ENCODE results near the gene POMP. TPM values are rescaled to one million over a fixed set of nuclear protein-coding genes. Genes with fewer than 3 reads are reported as not detected.
"Not testable (repeated sequence)": the region's sequence is repeated elsewhere in the genome, so short reads cannot be mapped to it uniquely, and the experiment has no call there.

The POMP gene
- total and polyA plus RNA-seq, 4 donors, result 32.2 to 132 (median 41.1) TPM

DNA sequence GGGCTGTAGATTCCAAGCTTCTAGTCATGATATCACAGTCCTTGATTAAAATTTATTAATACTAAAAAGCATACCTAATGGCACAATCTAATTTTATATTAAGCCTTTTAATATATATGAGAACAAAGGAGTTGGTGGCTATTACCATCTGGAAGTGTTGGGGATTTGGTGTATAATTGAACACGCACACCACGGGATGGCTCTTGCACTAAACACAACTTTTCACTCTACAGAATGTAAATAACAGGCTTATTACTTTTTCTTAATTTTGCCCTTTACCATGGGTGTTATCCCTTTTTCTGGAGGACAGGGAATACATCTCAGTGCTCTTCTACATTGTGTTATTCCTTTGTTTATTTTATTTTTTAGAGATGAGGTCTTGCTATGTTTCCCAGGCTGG is 21.6 kb downstream of the POMP start:
- no peak overlapping the region for H3K27ac ChIP-seq (ENCODE audit: low read depth in 1 of 2, low read length in 2 of 2)
- H3K4me3 ChIP-seq (ENCODE audit: low read depth in 1 of 3, low read length in 3 of 3), result no peak overlapping the region
- no peaks in the 10 kb centered on the region for H3K4me1 ChIP-seq (ENCODE audit: control insufficient read depth in 4 of 4, insufficient read depth in 4 of 4, low read length in 3 of 4)
- no peak for DNase-seq (ENCODE audit: low spot score)
- H3K27me3 ChIP-seq (ENCODE audit: control insufficient read depth in 4 of 4, insufficient read depth in 4 of 4, low read length in 3 of 4), result no peaks in the 10 kb centered on the region
- no peaks in the 10 kb centered on the region for H3K9me3 ChIP-seq (ENCODE audit: control insufficient read depth in 4 of 4, low read length in 3 of 4)
- TF ChIP-seq JUND (IDR thresholded peaks at IDR 0.05) (no peak), RAD21 (IDR thresholded peaks at IDR 0.05) (no peak), ATF3 (IDR thresholded peaks at IDR 0.05) (no peak)
- TF ChIP-seq, protein P1, sequence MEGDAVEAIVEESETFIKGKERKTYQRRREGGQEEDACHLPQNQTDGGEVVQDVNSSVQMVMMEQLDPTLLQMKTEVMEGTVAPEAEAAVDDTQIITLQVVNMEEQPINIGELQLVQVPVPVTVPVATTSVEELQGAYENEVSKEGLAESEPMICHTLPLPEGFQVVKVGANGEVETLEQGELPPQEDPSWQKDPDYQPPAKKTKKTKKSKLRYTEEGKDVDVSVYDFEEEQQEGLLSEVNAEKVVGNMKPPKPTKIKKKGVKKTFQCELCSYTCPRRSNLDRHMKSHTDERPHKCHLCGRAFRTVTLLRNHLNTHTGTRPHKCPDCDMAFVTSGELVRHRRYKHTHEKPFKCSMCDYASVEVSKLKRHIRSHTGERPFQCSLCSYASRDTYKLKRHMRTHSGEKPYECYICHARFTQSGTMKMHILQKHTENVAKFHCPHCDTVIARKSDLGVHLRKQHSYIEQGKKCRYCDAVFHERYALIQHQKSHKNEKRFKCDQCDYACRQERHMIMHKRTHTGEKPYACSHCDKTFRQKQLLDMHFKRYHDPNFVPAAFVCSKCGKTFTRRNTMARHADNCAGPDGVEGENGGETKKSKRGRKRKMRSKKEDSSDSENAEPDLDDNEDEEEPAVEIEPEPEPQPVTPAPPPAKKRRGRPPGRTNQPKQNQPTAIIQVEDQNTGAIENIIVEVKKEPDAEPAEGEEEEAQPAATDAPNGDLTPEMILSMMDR (IDR thresholded peaks at IDR 0.05; ENCODE audit: low read depth, low read length, missing input control), result no peak
- peaks cover 3 to 34% (median 21%) of the 10 kb centered on the region in 4 donors for H3K36me3 ChIP-seq (ENCODE audit: control insufficient read depth in 4 of 4, insufficient read depth in 3 of 4, low read depth in 1 of 4, low read length in 3 of 4)
- WGBS, result 94% methylated on average over 2 of the region's 2 CpGs
- H3K9ac ChIP-seq (ENCODE audit: low read depth in 1 of 2, low read length in 2 of 2), result no peak overlapping the region

- not testable (repeated sequence) for H3K4me3 ChIP-seq (ENCODE audit: low read depth in 1 of 3, low read length in 3 of 3); H3K4me1 ChIP-seq (ENCODE audit: control insufficient read depth in 4 of 4, insufficient read depth in 4 of 4, low read length in 3 of 4); DNase-seq (ENCODE audit: low spot score); H3K27ac ChIP-seq (ENCODE audit: low read depth in 1 of 2, low read length in 2 of 2); H3K27me3 ChIP-seq (ENCODE audit: control insufficient read depth in 4 of 4, insufficient read depth in 4 of 4, low read length in 3 of 4); H3K9ac ChIP-seq (ENCODE audit: low read depth in 1 of 2, low read length in 2 of 2); H3K9me3 ChIP-seq (ENCODE audit: control insufficient read depth in 4 of 4, low read length in 3 of 4)
- peak in 1 of 2 donors; percentile 27 for TF ChIP-seq RAD21 (IDR thresholded peaks at IDR 0.05)
- H3K36me3 ChIP-seq (ENCODE audit: control insufficient read depth in 4 of 4, insufficient read depth in 3 of 4, low read depth in 1 of 4, low read length in 3 of 4), result peaks cover 3 to 11% (median 5%) of the 10 kb centered on the region in 4 donors
- WGBS, result 76% methylated on average over 8 of the region's 8 CpGs
These were observed 24.2 kb downstream of the POMP start for GRCh38 chr13:28683169-28683568.

- DNase-seq (ENCODE audit: low spot score), result no peak
- H3K27ac ChIP-seq (ENCODE audit: low read depth in 1 of 2, low read length in 2 of 2), result no peak overlapping the region
- no peaks in the 10 kb centered on the region for H3K9me3 ChIP-seq (ENCODE audit: control insufficient read depth in 4 of 4, low read length in 3 of 4)
- no peak for TF ChIP-seq HNF4A (conservative IDR thresholded peaks at IDR 0.05)
- TF ChIP-seq ATF3 (IDR thresholded peaks at IDR 0.05), result no peak
- TF ChIP-seq TAF1 (conservative IDR thresholded peaks at IDR 0.05), result no peak
- TF ChIP-seq, protein P2, sequence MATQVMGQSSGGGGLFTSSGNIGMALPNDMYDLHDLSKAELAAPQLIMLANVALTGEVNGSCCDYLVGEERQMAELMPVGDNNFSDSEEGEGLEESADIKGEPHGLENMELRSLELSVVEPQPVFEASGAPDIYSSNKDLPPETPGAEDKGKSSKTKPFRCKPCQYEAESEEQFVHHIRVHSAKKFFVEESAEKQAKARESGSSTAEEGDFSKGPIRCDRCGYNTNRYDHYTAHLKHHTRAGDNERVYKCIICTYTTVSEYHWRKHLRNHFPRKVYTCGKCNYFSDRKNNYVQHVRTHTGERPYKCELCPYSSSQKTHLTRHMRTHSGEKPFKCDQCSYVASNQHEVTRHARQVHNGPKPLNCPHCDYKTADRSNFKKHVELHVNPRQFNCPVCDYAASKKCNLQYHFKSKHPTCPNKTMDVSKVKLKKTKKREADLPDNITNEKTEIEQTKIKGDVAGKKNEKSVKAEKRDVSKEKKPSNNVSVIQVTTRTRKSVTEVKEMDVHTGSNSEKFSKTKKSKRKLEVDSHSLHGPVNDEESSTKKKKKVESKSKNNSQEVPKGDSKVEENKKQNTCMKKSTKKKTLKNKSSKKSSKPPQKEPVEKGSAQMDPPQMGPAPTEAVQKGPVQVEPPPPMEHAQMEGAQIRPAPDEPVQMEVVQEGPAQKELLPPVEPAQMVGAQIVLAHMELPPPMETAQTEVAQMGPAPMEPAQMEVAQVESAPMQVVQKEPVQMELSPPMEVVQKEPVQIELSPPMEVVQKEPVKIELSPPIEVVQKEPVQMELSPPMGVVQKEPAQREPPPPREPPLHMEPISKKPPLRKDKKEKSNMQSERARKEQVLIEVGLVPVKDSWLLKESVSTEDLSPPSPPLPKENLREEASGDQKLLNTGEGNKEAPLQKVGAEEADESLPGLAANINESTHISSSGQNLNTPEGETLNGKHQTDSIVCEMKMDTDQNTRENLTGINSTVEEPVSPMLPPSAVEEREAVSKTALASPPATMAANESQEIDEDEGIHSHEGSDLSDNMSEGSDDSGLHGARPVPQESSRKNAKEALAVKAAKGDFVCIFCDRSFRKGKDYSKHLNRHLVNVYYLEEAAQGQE (IDR thresholded peaks at IDR 0.05), result no peak
- no peak for TF ChIP-seq RAD21 (IDR thresholded peaks at IDR 0.05)
- no peak for TF ChIP-seq SP1 (IDR thresholded peaks at IDR 0.05)
- TF ChIP-seq HNF4G (IDR thresholded peaks at IDR 0.05), result no peak
- TF ChIP-seq, protein P3, sequence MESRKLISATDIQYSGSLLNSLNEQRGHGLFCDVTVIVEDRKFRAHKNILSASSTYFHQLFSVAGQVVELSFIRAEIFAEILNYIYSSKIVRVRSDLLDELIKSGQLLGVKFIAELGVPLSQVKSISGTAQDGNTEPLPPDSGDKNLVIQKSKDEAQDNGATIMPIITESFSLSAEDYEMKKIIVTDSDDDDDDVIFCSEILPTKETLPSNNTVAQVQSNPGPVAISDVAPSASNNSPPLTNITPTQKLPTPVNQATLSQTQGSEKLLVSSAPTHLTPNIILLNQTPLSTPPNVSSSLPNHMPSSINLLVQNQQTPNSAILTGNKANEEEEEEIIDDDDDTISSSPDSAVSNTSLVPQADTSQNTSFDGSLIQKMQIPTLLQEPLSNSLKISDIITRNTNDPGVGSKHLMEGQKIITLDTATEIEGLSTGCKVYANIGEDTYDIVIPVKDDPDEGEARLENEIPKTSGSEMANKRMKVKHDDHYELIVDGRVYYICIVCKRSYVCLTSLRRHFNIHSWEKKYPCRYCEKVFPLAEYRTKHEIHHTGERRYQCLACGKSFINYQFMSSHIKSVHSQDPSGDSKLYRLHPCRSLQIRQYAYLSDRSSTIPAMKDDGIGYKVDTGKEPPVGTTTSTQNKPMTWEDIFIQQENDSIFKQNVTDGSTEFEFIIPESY (IDR thresholded peaks at IDR 0.05), result no peak
- no peak for TF ChIP-seq GABPA (IDR thresholded peaks at IDR 0.05 in 1 of 2, conservative IDR thresholded peaks at IDR 0.05 in 1 of 2)
- TF ChIP-seq EGR1 (IDR thresholded peaks at IDR 0.05; ENCODE audit: low read depth in 2 of 2), result no peak
- no peak overlapping the region for H3K9ac ChIP-seq (ENCODE audit: low read depth in 1 of 2, low read length in 2 of 2)
- H3K27me3 ChIP-seq (ENCODE audit: control insufficient read depth in 4 of 4, insufficient read depth in 4 of 4, low read length in 3 of 4), result no peaks in the 10 kb centered on the region
- no peak overlapping the region for H3K4me3 ChIP-seq (ENCODE audit: low read depth in 1 of 3, low read length in 3 of 3)
- H3K4me1 ChIP-seq (ENCODE audit: control insufficient read depth in 4 of 4, insufficient read depth in 4 of 4, low read length in 3 of 4), result no peaks in the 10 kb centered on the region
- H3K36me3 ChIP-seq (ENCODE audit: control insufficient read depth in 4 of 4, insufficient read depth in 3 of 4, low read depth in 1 of 4, low read length in 3 of 4), result peaks cover under 1 to 2% (median under 1%) of the 10 kb centered on the region in 4 donors
- WGBS, result 54% methylated on average over 7 of the region's 7 CpGs
These were observed 25.3 kb downstream of the POMP start for GRCh38 chr13:28684257-28684656.
